GM18511 (cell line): ENCODE data around the gene FMN1.

Source experiments
- ATAC-seq: cut with Tn5 transposase; IDR thresholded peaks from one replicate; pipeline ENCODE4 v1.9.1; 2021; ENCODE audit warnings: mild to moderate bottlenecking, moderate library complexity; ENCODE audit not compliant: unreplicated experiment

FMN1 gene

GRCh38 chr15:33021806-33022389 lies 172.6 kb downstream of the FMN1 start:
- no peak for ATAC-seq

GRCh38 chr15:33019354-33019981 lies 175.0 kb downstream of the FMN1 start:
- no peak for ATAC-seq

GRCh38 chr15:33016405-33017024 lies 178.0 kb downstream of the FMN1 start:
- no peak for ATAC-seq

GRCh38 chr15:33014586-33014985 lies 179.9 kb downstream of the FMN1 start:
- no peak for ATAC-seq

GRCh38 chr15:33013827-33014445 lies 180.6 kb downstream of the FMN1 start:
- ATAC-seq: no peak

- no peak for ATAC-seq
These were observed 182.5 kb downstream of the FMN1 start for GRCh38 chr15:33011976-33012375.

GRCh38 chr15:33009603-33010002 lies 184.9 kb downstream of the FMN1 start:
- no peak for ATAC-seq

GRCh38 chr15:33009026-33009425 lies 185.5 kb downstream of the FMN1 start:
- no peak for ATAC-seq

GRCh38 chr15:33008284-33008995 lies 186.1 kb downstream of the FMN1 start:
- ATAC-seq: no peak

GRCh38 chr15:33007303-33007855 lies 187.1 kb downstream of the FMN1 start:
- ATAC-seq: no peak

GRCh38 chr15:33005582-33005981 lies 188.9 kb downstream of the FMN1 start:
- ATAC-seq: no peak

GRCh38 chr15:33001926-33002325 lies 192.6 kb downstream of the FMN1 start:
- no peak for ATAC-seq

- no peak for ATAC-seq
These were observed 195.4 kb downstream of the FMN1 start for GRCh38 chr15:32998979-32999672.

GRCh38 chr15:32998182-32998581 lies 196.3 kb downstream of the FMN1 start:
- ATAC-seq: no peak

GRCh38 chr15:32994810-32995424 lies 199.6 kb downstream of the FMN1 start:
- no peak for ATAC-seq

GRCh38 chr15:32993285-32993684 lies 201.2 kb downstream of the FMN1 start:
- no peak for ATAC-seq

GRCh38 chr15:32991619-32992111 lies 202.8 kb downstream of the FMN1 start:
- ATAC-seq: no peak

GRCh38 chr15:32990071-32990470 lies 204.4 kb downstream of the FMN1 start:
- no peak for ATAC-seq

GRCh38 chr15:32987067-32987466 lies 207.4 kb downstream of the FMN1 start:
- no peak for ATAC-seq

- no peak for ATAC-seq
These were observed 208.4 kb downstream of the FMN1 start for GRCh38 chr15:32986147-32986546.
